Neural crest cell (in vitro differentiated cells): ENCODE results near the gene RHBDF2. TPM values are rescaled to one million over a fixed set of nuclear protein-coding genes. Genes with fewer than 3 reads are reported as not detected.
A peak's percentile ranks its signal among the peaks of the same experiment; 100 is the strongest.

Experiments
- DNase-seq: peaks from one replicate; pipeline ENCODE4 v3.0.0; 2021; ENCODE audit warnings: low read depth, mixed read lengths, low spot score
- H3K27ac Mint-ChIP-seq: one replicate; pipeline ENCODE4 v1.8.0; 2021; ENCODE audit warnings: mild to moderate bottlenecking, mixed read lengths; ENCODE audit not compliant: unreplicated experiment
- H3K27me3 Mint-ChIP-seq: 2 replicates; pipeline ENCODE4 v1.8.0; 2021; ENCODE audit warnings: low read depth, mild to moderate bottlenecking, mixed read lengths
- H3K36me3 Mint-ChIP-seq: 2 replicates; pipeline ENCODE4 v1.8.0; 2021; ENCODE audit warnings: low read depth, mild to moderate bottlenecking, mixed read lengths
- H3K4me1 Mint-ChIP-seq: 2 replicates; pipeline ENCODE4 v1.8.0; 2021; ENCODE audit warnings: mixed read lengths
- H3K4me3 Mint-ChIP-seq: one replicate; pipeline ENCODE4 v1.8.0; 2021; ENCODE audit warnings: mild to moderate bottlenecking, mixed read lengths
- H3K9me3 Mint-ChIP-seq: 2 replicates; pipeline ENCODE4 v1.8.0; 2021; ENCODE audit warnings: mixed read lengths
- CTCF ChIP-seq: fragments of 200-600 bp; sonication (generic); conservative IDR thresholded peaks from 2 replicates; pipeline ENCODE4 v1.5.0; 2021; ENCODE audit warnings: antibody characterized with exemption, mild to moderate bottlenecking
- total RNA-seq: library from RNA; stranded (reverse); gene quantifications from 2 replicates; pipeline ENCODE4 v1.2.1, GENCODE V29; 2021

Gene RHBDF2
- total RNA-seq, 1 donor from 2014 or later: 3.6 TPM

DNA sequence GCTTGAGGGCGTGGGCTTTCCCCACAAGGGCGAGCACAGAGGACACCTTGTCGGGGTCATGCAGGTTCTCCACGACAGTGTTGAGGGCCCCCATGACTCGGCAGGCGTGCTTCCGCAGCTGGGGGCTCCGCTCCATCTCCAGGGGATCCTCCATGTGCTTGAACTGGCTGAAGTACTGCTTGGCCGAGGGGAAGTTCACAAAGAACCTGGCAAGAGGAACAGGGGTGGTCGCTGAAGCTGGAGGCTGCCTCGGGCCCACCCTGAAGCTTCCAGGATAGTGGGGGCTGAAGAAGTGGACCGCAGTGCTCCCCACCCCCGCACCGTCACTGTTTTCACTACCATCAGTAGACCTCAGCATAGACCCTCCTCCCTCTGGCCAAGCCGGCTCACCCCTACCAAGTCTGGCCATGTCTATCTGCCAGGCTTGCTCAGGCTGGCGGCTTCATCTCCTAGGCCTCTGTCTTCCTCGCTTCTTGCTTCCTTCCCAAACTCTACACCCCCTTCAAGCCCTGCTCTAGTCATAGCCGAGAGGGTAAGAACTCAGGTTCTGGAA lies 30.3 kb upstream of the RHBDF2 start:
- DNase-seq: no peak
- no peak for TF ChIP-seq CTCF

DNA sequence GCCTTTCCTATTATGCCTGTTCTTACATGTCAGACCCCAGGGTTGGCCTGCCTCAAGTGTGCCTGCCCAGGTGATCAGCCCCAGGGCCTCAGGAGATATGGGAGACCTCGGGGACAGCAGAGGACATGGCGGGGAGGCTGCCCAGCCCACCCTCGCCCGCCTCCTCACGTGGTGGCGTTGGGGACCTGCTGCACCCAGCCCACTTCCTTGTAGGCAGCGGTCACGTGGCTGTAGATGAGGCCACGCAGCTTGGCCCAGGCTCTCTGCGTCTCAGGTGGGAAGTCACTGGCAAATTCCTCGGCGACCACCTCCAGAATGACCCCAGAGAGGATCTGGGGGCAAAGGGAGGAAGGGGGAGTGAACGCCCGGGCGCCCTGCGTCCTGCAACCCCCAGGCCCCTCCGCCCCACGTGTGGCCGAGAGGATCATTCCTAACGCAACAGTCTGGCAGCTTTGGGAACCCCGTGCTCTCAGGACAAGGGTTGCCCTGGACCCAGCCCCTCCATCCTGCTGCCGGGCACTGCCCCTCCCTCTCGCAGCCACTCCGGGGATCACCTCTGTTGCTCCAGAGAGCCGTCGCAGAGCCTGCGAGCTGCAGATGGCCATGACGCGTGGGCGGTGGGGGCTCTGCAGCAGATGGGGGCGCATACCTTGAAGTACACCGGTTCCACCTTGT lies 29.7 kb upstream of the RHBDF2 start:
- Mint-ChIP-seq H3K4me3 (no peak overlapping the region), H3K36me3 (no peaks in the 10 kb centered on the region), H3K9me3 (no peaks in the 10 kb centered on the region), H3K27ac (peak overlapping the region; percentile 58), H3K4me1 (peaks cover 59% of the 10 kb centered on the region), H3K27me3 (peaks cover 12% of the 10 kb centered on the region)
- no peak for DNase-seq
- TF ChIP-seq CTCF: no peak

More for the DNA sequence above, 30.3 kb upstream of the RHBDF2 start:
- H3K4me1 Mint-ChIP-seq: peaks cover 59% of the 10 kb centered on the region
- H3K27ac Mint-ChIP-seq: no peak overlapping the region
- peaks cover 18% of the 10 kb centered on the region for H3K27me3 Mint-ChIP-seq
- no peaks in the 10 kb centered on the region for H3K36me3 Mint-ChIP-seq
- peak overlapping the region; percentile 31 for H3K4me3 Mint-ChIP-seq
- no peaks in the 10 kb centered on the region for H3K9me3 Mint-ChIP-seq

- TF ChIP-seq CTCF: no peak
- Mint-ChIP-seq H3K4me1 (peaks cover 51% of the 10 kb centered on the region), H3K27me3 (peaks cover 7% of the 10 kb centered on the region), H3K9me3 (no peaks in the 10 kb centered on the region), H3K27ac (peak overlapping the region; percentile 58), H3K4me3 (no peak overlapping the region), H3K36me3 (no peaks in the 10 kb centered on the region)
- DNase-seq: no peak
These were observed 29.0 kb upstream of the RHBDF2 start for GRCh38 chr17:76530095-76530723.

GRCh38 chr17:76529224-76530094 lies 28.2 kb upstream of the RHBDF2 start:
- Mint-ChIP-seq H3K4me3 (no peak overlapping the region), H3K36me3 (no peaks in the 10 kb centered on the region), H3K9me3 (no peaks in the 10 kb centered on the region), H3K27me3 (peaks cover 4% of the 10 kb centered on the region), H3K4me1 (peaks cover 52% of the 10 kb centered on the region), H3K27ac (peak overlapping the region; percentile 57)
- TF ChIP-seq CTCF: no peak
- no peak for DNase-seq

DNA sequence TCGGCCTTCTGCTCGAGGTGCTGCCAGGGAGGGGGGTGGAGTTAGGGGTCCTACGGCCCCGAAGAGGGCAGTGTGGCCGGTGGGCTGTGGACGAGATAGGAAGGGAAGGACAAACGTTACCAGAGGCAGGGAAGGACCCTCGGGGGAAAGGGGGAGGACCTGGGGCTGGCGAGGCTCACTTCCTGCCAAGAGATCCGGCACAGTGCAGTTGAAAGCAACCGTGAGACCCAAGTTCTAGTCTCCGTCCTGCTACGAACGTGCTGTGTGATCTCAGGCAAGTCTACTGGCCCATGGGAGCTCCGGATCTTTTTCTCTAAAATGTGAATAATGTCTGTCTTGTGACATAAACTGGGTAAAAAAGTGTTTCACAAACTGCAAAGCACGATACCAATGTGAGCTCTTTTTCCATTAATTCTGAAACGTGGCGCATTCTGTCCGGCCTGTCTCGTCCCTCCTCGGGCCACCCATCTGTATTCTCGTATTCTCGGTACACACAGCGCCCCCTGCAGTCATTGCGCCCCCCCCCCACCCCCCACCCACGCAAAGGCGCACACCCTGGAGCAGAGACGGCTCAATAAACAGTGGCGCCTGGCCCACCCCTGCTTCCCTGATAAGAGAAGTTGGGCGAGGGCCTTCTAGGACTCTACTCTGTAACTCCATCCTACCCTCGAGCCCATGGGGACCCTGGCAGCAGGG lies 27.5 kb upstream of the RHBDF2 start:
- H3K4me1 Mint-ChIP-seq: peaks cover 54% of the 10 kb centered on the region
- H3K4me3 Mint-ChIP-seq: no peak overlapping the region
- no peak for DNase-seq
- no peak for TF ChIP-seq CTCF
- H3K27me3 Mint-ChIP-seq: peaks cover 4% of the 10 kb centered on the region
- no peaks in the 10 kb centered on the region for H3K36me3 Mint-ChIP-seq
- no peak overlapping the region for H3K27ac Mint-ChIP-seq
- H3K9me3 Mint-ChIP-seq: no peaks in the 10 kb centered on the region
